HCT116 (cell line): ENCODE data around the gene TRDMT1. TPM values are rescaled to one million over a fixed set of nuclear protein-coding genes. Genes with fewer than 3 reads are reported as not detected.
A peak's percentile ranks its signal among the peaks of the same experiment; 100 is the strongest.

Source experiments
- ATAC-seq: fragments of 200-7000 bp; cut with Tn5 transposase; 2 replicates; pipeline ENCODE4 v1.9.1; 2020; ENCODE audit warnings: mild to moderate bottlenecking, moderate library complexity
- BruUV-seq: library from RNA; stranded (reverse); fragments of 400-500 nt; replicated peaks from 2 replicates; lab custom pipeline; 2021; lab: Mats Ljungman, UMichigan
- CTCF ChIA-PET: fragments of 300-600 bp; sonication (Branson Sonifier 250); formaldehyde crosslinking; loops from one replicate; lab custom pipeline; 2021; ENCODE audit warnings: antibody characterized with exemption; lab: Charles Lee
- POLR2A ChIA-PET: fragments of 300-600, 350-600 bp; sonication (Branson Sonifier 250); formaldehyde crosslinking; loops from one replicate; lab custom pipeline; 2021; ENCODE audit warnings: antibody characterized with exemption; lab: Charles Lee
- RAD21 ChIA-PET, 2 experiments: fragments of 300-600 bp; sonication (Branson Sonifier 250); formaldehyde crosslinking; loops; one replicate each; lab custom pipeline; 2023; ENCODE audit warnings: low total read pairs in 2 of 2; ENCODE audit not compliant: uncharacterized antibody in 2 of 2, unreplicated experiment in 2 of 2, low non-redundant PET in 1 of 2; lab: Charles Lee
- DNase-seq: peaks from one replicate; pipeline ENCODE4 v3.0.0-alpha.2; 2010; ENCODE audit warnings: low read depth, low spot score
- H2AFZ ChIP-seq: fragments of 200-600 bp; shearing (Covaris generic), sonication (generic); 2 replicates; pipeline ENCODE4 v1.6.1; 2017; ENCODE audit warnings: low read depth, mixed run types, mixed read lengths, antibody characterized with exemption, low read length; ENCODE audit not compliant: poor library complexity, severe bottlenecking
- H3K27ac ChIP-seq: 2 replicates; pipeline ENCODE4 v1.5.1; 2012; ENCODE audit warnings: low read depth, low read length
- H3K27me3 ChIP-seq: fragments of 200-600 bp; sonication (generic); 2 replicates; pipeline ENCODE4 v1.6.1; 2016; ENCODE audit warnings: mixed run types, low read length, mixed read lengths; ENCODE audit not compliant: insufficient read depth
- H3K36me3 ChIP-seq, 2 experiments: fragments of 200-500 bp in 1 of 2; fragments of 200-600 bp in 1 of 2; sonication (Bioruptor generic) in 1 of 2; sonication (generic) in 1 of 2; 2 replicates each; pipeline versions ENCODE4 v1.5.1 to v1.6.1; 2014 to 2016; ENCODE audit warnings: low read length in 2 of 2, inconsistent platforms in 1 of 2, mixed read lengths in 1 of 2, mixed run types in 1 of 2; ENCODE audit not compliant: insufficient read depth in 2 of 2, control insufficient read depth in 1 of 2
- H3K4me1 ChIP-seq, 2 experiments: fragments of 200-600 bp in 1 of 2; sonication (generic) in 1 of 2; 2 replicates each; pipeline versions ENCODE4 v1.5.1 to v1.6.1; 2012 to 2017; ENCODE audit warnings: low read length in 2 of 2, inconsistent platforms in 1 of 2, mild to moderate bottlenecking in 1 of 2, mixed read lengths in 1 of 2, mixed run types in 1 of 2, moderate library complexity in 1 of 2; ENCODE audit not compliant: insufficient read depth in 2 of 2, control insufficient read depth in 1 of 2
- H3K4me2 ChIP-seq: fragments of 200-600 bp; sonication (generic); 2 replicates; pipeline ENCODE4 v1.6.1; 2017; ENCODE audit warnings: mixed run types, low read length, mixed read lengths
- H3K4me3 ChIP-seq, 2 experiments: fragments of 200-600 bp in 1 of 2; sonication (generic) in 1 of 2; replicated peaks in 1 of 2; 2 replicates each; pipeline ENCODE4 v1.5.1; 2011 to 2016; ENCODE audit warnings: low read length in 2 of 2, control low read depth in 1 of 2, low read depth in 1 of 2, mild to moderate bottlenecking in 1 of 2, mixed read lengths in 1 of 2, mixed run types in 1 of 2
- H3K79me2 ChIP-seq: fragments of 200-600 bp; sonication (generic); 2 replicates; pipeline ENCODE4 v1.6.1; 2017; ENCODE audit warnings: mild to moderate bottlenecking, mixed run types, low read length, moderate library complexity, mixed read lengths; ENCODE audit not compliant: insufficient read depth
- H3K9ac ChIP-seq: fragments of 200-600 bp; sonication (generic); 2 replicates; pipeline ENCODE4 v1.6.1; 2016; ENCODE audit warnings: low read length, mixed read lengths
- H3K9me2 ChIP-seq: fragments of 200-600 bp; sonication (generic), shearing (Covaris generic); 2 replicates; pipeline ENCODE4 v1.6.1; 2017; ENCODE audit warnings: mixed run types, mild to moderate bottlenecking, moderate library complexity; ENCODE audit not compliant: insufficient read depth
- H3K9me3 ChIP-seq, 2 experiments: fragments of 200-500 bp in 1 of 2; fragments of 200-600 bp in 1 of 2; sonication (Bioruptor generic) in 1 of 2; sonication (generic) in 1 of 2; 2 replicates each; pipeline ENCODE4 v1.6.1; 2014 to 2017; ENCODE audit warnings: low read length in 2 of 2, mixed read lengths in 2 of 2, inconsistent platforms in 1 of 2, low read depth in 1 of 2, mild to moderate bottlenecking in 1 of 2, mixed run types in 1 of 2, moderate library complexity in 1 of 2; ENCODE audit not compliant: control insufficient read depth in 1 of 2, insufficient read depth in 1 of 2
- H4K20me1 ChIP-seq: fragments of 200-600 bp; sonication (generic), shearing (Covaris generic); 2 replicates; pipeline ENCODE4 v1.6.1; 2017; ENCODE audit warnings: mixed run types, mild to moderate bottlenecking, moderate library complexity; ENCODE audit not compliant: insufficient read depth
- ATF3 ChIP-seq: IDR thresholded peaks from 2 replicates; pipeline ENCODE4 v1.6.1; 2012
- CBX3 ChIP-seq: IDR thresholded peaks from 2 replicates; pipeline ENCODE4 v1.6.1; 2012; ENCODE audit warnings: low read depth
- CEBPB ChIP-seq: IDR thresholded peaks from 2 replicates; pipeline ENCODE4 v1.6.1; 2012; ENCODE audit warnings: low read depth
- EGR1 ChIP-seq: IDR thresholded peaks from 2 replicates; pipeline ENCODE4 v1.6.1; 2012; ENCODE audit warnings: low read depth
- ELF1 ChIP-seq: IDR thresholded peaks from 2 replicates; pipeline ENCODE4 v1.6.1; 2012; ENCODE audit warnings: low read depth, borderline replicate concordance
- EZH2 ChIP-seq: fragments of 200-600 bp; sonication (generic); IDR thresholded peaks from 2 replicates; pipeline ENCODE4 v1.6.1; 2017; ENCODE audit warnings: antibody characterized with exemption, mixed run types
- FOSL1 ChIP-seq: IDR thresholded peaks from 2 replicates; pipeline ENCODE4 v1.6.1; 2012; ENCODE audit warnings: low read depth
- POLR2A ChIP-seq: IDR thresholded peaks from 2 replicates; pipeline ENCODE4 v1.7.0; 2011; ENCODE audit warnings: borderline replicate concordance; ENCODE audit not compliant: insufficient read depth, insufficient read length; ENCODE audit errors: extremely low read depth
- POLR2AphosphoS5 ChIP-seq: IDR thresholded peaks from 2 replicates; pipeline ENCODE4 v1.6.1; 2011; ENCODE audit warnings: mild to moderate bottlenecking, low read depth, low read length, moderate library complexity
- RAD21 ChIP-seq: IDR thresholded peaks from 2 replicates; pipeline ENCODE4 v1.6.1; 2012; ENCODE audit warnings: low read depth, mild to moderate bottlenecking
- REST ChIP-seq: IDR thresholded peaks from 2 replicates; pipeline ENCODE4 v1.6.1; 2012; ENCODE audit warnings: low read depth
- SRF ChIP-seq: IDR thresholded peaks from 2 replicates; pipeline ENCODE4 v1.6.1; 2012; ENCODE audit warnings: low read depth
- TCF7L2 ChIP-seq: IDR thresholded peaks from 2 replicates; pipeline ENCODE4 v1.7.0; 2011; ENCODE audit warnings: borderline replicate concordance, inconsistent platforms; ENCODE audit not compliant: insufficient read depth, insufficient read length; ENCODE audit errors: extremely low read depth
- ZFX ChIP-seq: fragments of 450-650 bp; IDR thresholded peaks from 2 replicates; pipeline ENCODE4 v1.6.1; 2017
- ZNF274 ChIP-seq: fragments of 200-500 bp; sonication (Bioruptor generic); IDR thresholded peaks from 2 replicates; pipeline ENCODE4 v1.6.1; 2014; ENCODE audit warnings: mild to moderate bottlenecking, low read depth, low read length, inconsistent platforms
- intact Hi-C: fragments of 100-400 bp; cut with micrococcal nuclease; formaldehyde crosslinking; loops from 2 replicates; pipeline ENCODE4 v1.10.0; 2022
- total RNA-seq: library from RNA; stranded (reverse); gene quantifications from one replicate; pipeline ENCODE4 v1.2.1, GENCODE V29; 2021; ENCODE audit not compliant: unreplicated experiment

The TRDMT1 gene
- total RNA-seq, 1 experiment from 2014 or later: 8.6 TPM

GRCh38 chr10:17226891-17227303, 25.4 kb upstream of the TRDMT1 start:
- intact Hi-C loops: no loop called here
- CTCF ChIA-PET: no interaction called here
- Histone ChIP-seq H2AFZ (no peak overlapping the region), H3K4me1 (peaks cover 32 to 37% of the 10 kb centered on the region in 2 experiments), H3K36me3 (no peaks in the 10 kb centered on the region), H3K9ac (no peak overlapping the region), H4K20me1 (no peaks in the 10 kb centered on the region), H3K27me3 (peaks cover 45% of the 10 kb centered on the region), H3K4me2 (peak overlapping the region; percentile 74; the same call in 1 of the 2 replicates), H3K27ac (no peak overlapping the region), H3K9me3 (no peaks in the 10 kb centered on the region), H3K79me2 (no peaks in the 10 kb centered on the region), H3K9me2 (no peaks in the 10 kb centered on the region), H3K4me3 (no peak overlapping the region)
- DNase-seq (no peak), ATAC-seq (no peak)
- BruUV-seq: no TSS peak
- RAD21 ChIA-PET: no interaction called here
- POLR2A ChIA-PET: no interaction called here
- no peak for TF ChIP-seq ATF3
- TF ChIP-seq REST: no peak
- TF ChIP-seq POLR2A: no peak
- TF ChIP-seq ZNF274: no peak
- TF ChIP-seq FOSL1: no peak
- TF ChIP-seq CEBPB: no peak
- no peak for TF ChIP-seq ELF1
- TF ChIP-seq EGR1: no peak
- no peak for TF ChIP-seq POLR2AphosphoS5
- no peak for TF ChIP-seq RAD21
- no peak for TF ChIP-seq EZH2
- no peak for TF ChIP-seq TCF7L2
- TF ChIP-seq ZFX: no peak
- TF ChIP-seq SRF: no peak
- no peak for TF ChIP-seq CBX3
